Keratinocyte (primary cell): ENCODE measurements around the gene PREP. TPM values are rescaled to one million over a fixed set of nuclear protein-coding genes. Genes with fewer than 3 reads are reported as not detected.

Experiments
- DNase-seq: peaks from one replicate; pipeline ENCODE4 v3.0.0-alpha.2; 2011; ENCODE audit warnings: low read depth, missing footprints, low spot score
- FAIRE-seq: peaks from 2 replicates; lab custom pipeline; 2011; peaks lifted over from hg19 to GRCh38; lab: Jason Lieb, UNC
- H2AFZ ChIP-seq: 2 replicates; pipeline ENCODE4 v1.6.0; 2012; ENCODE audit warnings: low read length, control low read depth, inconsistent platforms; ENCODE audit not compliant: control insufficient read depth
- H3K27ac ChIP-seq: 2 replicates; pipeline ENCODE4 v1.5.1; 2011; ENCODE audit warnings: low read length; ENCODE audit not compliant: control insufficient read depth, insufficient read depth
- H3K27me3 ChIP-seq: 3 replicates; pipeline ENCODE4 v1.6.0; 2011; ENCODE audit warnings: low read length; ENCODE audit not compliant: control insufficient read depth, insufficient read depth; ENCODE audit errors: extremely low read depth
- H3K36me3 ChIP-seq, 2 experiments: 2 replicates in 1 of 2; 3 replicates in 1 of 2; pipeline ENCODE4 v1.5.1; 2011; ENCODE audit warnings: low read length in 2 of 2, mild to moderate bottlenecking in 1 of 2; ENCODE audit not compliant: control insufficient read depth in 2 of 2, insufficient read depth in 2 of 2; ENCODE audit errors: extremely low read depth in 1 of 2
- H3K4me1 ChIP-seq: 3 replicates; pipeline ENCODE4 v1.5.1; 2011; ENCODE audit warnings: low read length; ENCODE audit not compliant: control insufficient read depth, insufficient read depth; ENCODE audit errors: extremely low read depth
- H3K4me2 ChIP-seq: 3 replicates; pipeline ENCODE4 v1.6.0; 2011; ENCODE audit warnings: low read depth, low read length; ENCODE audit not compliant: control insufficient read depth, insufficient read depth; ENCODE audit errors: extremely low read depth
- H3K4me3 ChIP-seq, 3 experiments: fragments of 200-600 bp in 1 of 3; sonication (generic) in 1 of 3; 2 replicates in 2 of 3; 3 replicates in 1 of 3; pipeline ENCODE4 v1.5.1; 2011 to 2016; ENCODE audit warnings: low read length in 3 of 3, mild to moderate bottlenecking in 3 of 3, control low read depth in 2 of 3, inconsistent platforms in 1 of 3, low read depth in 1 of 3, mixed read lengths in 1 of 3, mixed run types in 1 of 3, moderate library complexity in 1 of 3; ENCODE audit not compliant: control insufficient read depth in 2 of 3, insufficient read depth in 2 of 3; ENCODE audit errors: extremely low read depth in 1 of 3
- H3K79me2 ChIP-seq: 2 replicates; pipeline ENCODE4 v1.6.0; 2012; ENCODE audit warnings: low read length; ENCODE audit not compliant: control insufficient read depth, insufficient read depth
- H3K9ac ChIP-seq: 3 replicates; pipeline ENCODE4 v1.6.0; 2011; ENCODE audit warnings: low read length; ENCODE audit not compliant: control insufficient read depth, insufficient read depth; ENCODE audit errors: extremely low read depth
- H3K9me1 ChIP-seq: 3 replicates; pipeline ENCODE4 v1.6.0; 2011; ENCODE audit warnings: low read length; ENCODE audit not compliant: control insufficient read depth, insufficient read depth; ENCODE audit errors: extremely low read depth
- H3K9me3 ChIP-seq: 2 replicates; pipeline ENCODE4 v1.5.1; 2012; ENCODE audit warnings: low read depth, low read length; ENCODE audit not compliant: control insufficient read depth
- H4K20me1 ChIP-seq: 3 replicates; pipeline ENCODE4 v1.6.0; 2011; ENCODE audit warnings: low read length; ENCODE audit not compliant: control insufficient read depth, insufficient read depth; ENCODE audit errors: extremely low read depth
- EZH2 ChIP-seq: IDR thresholded peaks from one replicate; pipeline ENCODE4 v1.6.1; 2012; ENCODE audit warnings: inconsistent platforms, mild to moderate bottlenecking, low read length, moderate library complexity
- dilution Hi-C: fragments of 300-500 bp; cut with MboI; formaldehyde crosslinking; loops from one replicate; pipeline ENCODE4 v1.7.0; 2020; ENCODE audit warnings: low sequenced_read_pairs; ENCODE audit not compliant: extremely low pct_ligation_motif_present
- polyA plus RNA-seq, 5 experiments: library from polyadenylated mRNA; depleted of rRNA in 3 of 5; stranded (reverse) in 3 of 5; stranded (forward) in 1 of 5; unstranded in 1 of 5; fragments of >200 nt; gene quantifications; 1 replicate in 1 of 5; 2 replicates in 3 of 5; 3 replicates in 1 of 5; pipeline versions ENCODE4 v1.2.1 to v1.2.3, GENCODE V29; 2011 to 2012; ENCODE audit warnings: missing spikeins in 2 of 5, low read depth in 1 of 5, low replicate concordance in 1 of 5
- TF ChIP-seq, protein P1 (sequence below), 3 experiments: IDR thresholded peaks in 1 of 3; conservative IDR thresholded peaks in 1 of 3; optimal IDR thresholded peaks in 1 of 3; 2 replicates in 2 of 3; 3 replicates in 1 of 3; pipeline versions ENCODE3 to v1.5.1; 2011; ENCODE audit warnings: low read length in 3 of 3, mild to moderate bottlenecking in 3 of 3, moderate library complexity in 2 of 3, control low read depth in 1 of 3, inconsistent platforms in 1 of 3; ENCODE audit not compliant: insufficient read depth in 2 of 3; ENCODE audit errors: extremely low read depth in 1 of 3

PREP gene
- polyA plus RNA-seq, 1 donor (not counting 4 experiments of a cell fraction or from before 2014, with no cell fraction given) = 48.3 TPM

- Histone ChIP-seq H3K36me3 (peaks cover 0 to 2% of the 10 kb centered on the region in 2 experiments), H3K9ac (no peak overlapping the region), H3K27me3 (no peaks in the 10 kb centered on the region), H3K9me3 (no peaks in the 10 kb centered on the region), H3K79me2 (no peaks in the 10 kb centered on the region), H3K27ac (no peak overlapping the region), H3K4me2 (no peak overlapping the region), H4K20me1 (no peaks in the 10 kb centered on the region), H2AFZ (no peak overlapping the region), H3K4me1 (no peaks in the 10 kb centered on the region), H3K4me3 (no peak overlapping the region), H3K9me1 (no peaks in the 10 kb centered on the region)
- FAIRE-seq (no peak), DNase-seq (no peak)
- dilution Hi-C loops = no loop called here
- no peak for TF ChIP-seq EZH2
- TF ChIP-seq, protein P1, sequence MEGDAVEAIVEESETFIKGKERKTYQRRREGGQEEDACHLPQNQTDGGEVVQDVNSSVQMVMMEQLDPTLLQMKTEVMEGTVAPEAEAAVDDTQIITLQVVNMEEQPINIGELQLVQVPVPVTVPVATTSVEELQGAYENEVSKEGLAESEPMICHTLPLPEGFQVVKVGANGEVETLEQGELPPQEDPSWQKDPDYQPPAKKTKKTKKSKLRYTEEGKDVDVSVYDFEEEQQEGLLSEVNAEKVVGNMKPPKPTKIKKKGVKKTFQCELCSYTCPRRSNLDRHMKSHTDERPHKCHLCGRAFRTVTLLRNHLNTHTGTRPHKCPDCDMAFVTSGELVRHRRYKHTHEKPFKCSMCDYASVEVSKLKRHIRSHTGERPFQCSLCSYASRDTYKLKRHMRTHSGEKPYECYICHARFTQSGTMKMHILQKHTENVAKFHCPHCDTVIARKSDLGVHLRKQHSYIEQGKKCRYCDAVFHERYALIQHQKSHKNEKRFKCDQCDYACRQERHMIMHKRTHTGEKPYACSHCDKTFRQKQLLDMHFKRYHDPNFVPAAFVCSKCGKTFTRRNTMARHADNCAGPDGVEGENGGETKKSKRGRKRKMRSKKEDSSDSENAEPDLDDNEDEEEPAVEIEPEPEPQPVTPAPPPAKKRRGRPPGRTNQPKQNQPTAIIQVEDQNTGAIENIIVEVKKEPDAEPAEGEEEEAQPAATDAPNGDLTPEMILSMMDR (optimal IDR thresholded peaks at IDR 0.05 in 1 of 3, IDR thresholded peaks at IDR 0.05 in 1 of 3, conservative IDR thresholded peaks at IDR 0.05 in 1 of 3; ENCODE audit: extremely low read depth in 1 of 3, insufficient read depth in 2 of 3, low read length in 3 of 3) = no peak
These were observed 130.1 kb downstream of the PREP start for GRCh38 chr6:105272786-105273185.

DNA sequence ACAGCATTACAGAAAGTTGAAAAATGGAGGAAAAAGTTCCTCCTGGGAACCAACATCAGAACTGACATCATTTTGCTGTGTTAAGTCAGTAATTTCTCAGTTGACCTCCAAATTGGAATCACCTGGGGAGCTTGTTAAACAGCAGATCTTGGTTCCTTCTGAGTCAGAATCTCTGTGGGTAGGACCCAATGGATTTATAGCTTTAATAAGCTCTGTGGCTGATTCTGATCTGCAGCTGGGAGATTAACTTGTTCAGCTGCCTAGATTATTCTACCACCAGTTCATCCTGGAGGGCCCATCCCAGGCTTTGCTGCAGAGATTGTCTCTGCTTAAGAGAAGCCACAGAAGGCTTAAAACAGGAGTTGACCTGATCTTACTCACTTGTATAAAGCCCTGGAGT lies 132.4 kb downstream of the PREP start:
- Histone ChIP-seq H3K9me1 (no peaks in the 10 kb centered on the region), H3K9me3 (no peaks in the 10 kb centered on the region), H2AFZ (no peak overlapping the region), H3K4me3 (no peak overlapping the region), H3K4me2 (no peak overlapping the region), H3K27me3 (no peaks in the 10 kb centered on the region), H4K20me1 (no peaks in the 10 kb centered on the region), H3K9ac (no peak overlapping the region), H3K4me1 (no peaks in the 10 kb centered on the region), H3K79me2 (no peaks in the 10 kb centered on the region), H3K27ac (no peak overlapping the region), H3K36me3 (no peaks in the 10 kb centered on the region)
- FAIRE-seq (no peak), DNase-seq (no peak)
- TF ChIP-seq EZH2 = no peak
- TF ChIP-seq, protein P1 (optimal IDR thresholded peaks at IDR 0.05 in 1 of 3, IDR thresholded peaks at IDR 0.05 in 1 of 3, conservative IDR thresholded peaks at IDR 0.05 in 1 of 3; ENCODE audit: extremely low read depth in 1 of 3, insufficient read depth in 2 of 3, low read length in 3 of 3) = no peak
- dilution Hi-C loops = no loop called here
